ENCODE results near the gene WWP2.

WWP2 gene

GRCh38 chr16:69839798-69840409 lies 77.8 kb downstream of the WWP2 start:
- H3K4me3 ChIP-seq (ENCODE audit: low read depth, low read length), result no peak overlapping the region
- DNase-seq (ENCODE audit: low read depth), result no peak
- no peak for TF ChIP-seq CTCF (conservative IDR thresholded peaks at IDR 0.05; ENCODE audit: low read depth, low read length)

- no peak overlapping the region for H3K4me3 ChIP-seq (ENCODE audit: low read depth, low read length)
- no peak for TF ChIP-seq CTCF (conservative IDR thresholded peaks at IDR 0.05; ENCODE audit: low read depth, low read length)
- peak; percentile 47 for DNase-seq (ENCODE audit: low read depth)
These were observed 78.8 kb downstream of the WWP2 start for GRCh38 chr16:69840975-69841374.

- TF ChIP-seq CTCF (conservative IDR thresholded peaks at IDR 0.05; ENCODE audit: low read depth, low read length), result no peak
- H3K4me3 ChIP-seq (ENCODE audit: low read depth, low read length), result no peak overlapping the region
- DNase-seq (ENCODE audit: low read depth), result no peak
These were observed 82.3 kb downstream of the WWP2 start for GRCh38 chr16:69844441-69844840.

GRCh38 chr16:69845181-69845580 lies 83.0 kb downstream of the WWP2 start:
- no peak for DNase-seq (ENCODE audit: low read depth)
- TF ChIP-seq CTCF (conservative IDR thresholded peaks at IDR 0.05; ENCODE audit: low read depth, low read length), result no peak
- H3K4me3 ChIP-seq (ENCODE audit: low read depth, low read length), result no peak overlapping the region

- H3K4me3 ChIP-seq (ENCODE audit: low read depth, low read length), result no peak overlapping the region
- no peak for TF ChIP-seq CTCF (conservative IDR thresholded peaks at IDR 0.05; ENCODE audit: low read depth, low read length)
- no peak for DNase-seq (ENCODE audit: low read depth)
These were observed 85.5 kb downstream of the WWP2 start for GRCh38 chr16:69847643-69848042.

- no peak overlapping the region for H3K4me3 ChIP-seq (ENCODE audit: low read depth, low read length)
- peak; percentile 58 for DNase-seq (ENCODE audit: low read depth)
- peak; percentile 33 for TF ChIP-seq CTCF (conservative IDR thresholded peaks at IDR 0.05; ENCODE audit: low read depth, low read length)
These were observed 86.8 kb downstream of the WWP2 start for GRCh38 chr16:69848637-69849545.
